HCT116 (cell line): ENCODE results near the gene STRN. TPM values are rescaled to one million over a fixed set of nuclear protein-coding genes. Genes with fewer than 3 reads are reported as not detected.

Experiments used
- ATAC-seq: fragments of 200-7000 bp; cut with Tn5 transposase; 2 replicates; pipeline ENCODE4 v1.9.1; 2020; ENCODE audit warnings: mild to moderate bottlenecking, moderate library complexity
- BruUV-seq: library from RNA; stranded (reverse); fragments of 400-500 nt; replicated peaks from 2 replicates; lab custom pipeline; 2021; lab: Mats Ljungman, UMichigan
- CTCF ChIA-PET: fragments of 300-600 bp; sonication (Branson Sonifier 250); formaldehyde crosslinking; loops from one replicate; lab custom pipeline; 2021; ENCODE audit warnings: antibody characterized with exemption; lab: Charles Lee
- POLR2A ChIA-PET: fragments of 300-600, 350-600 bp; sonication (Branson Sonifier 250); formaldehyde crosslinking; loops from one replicate; lab custom pipeline; 2021; ENCODE audit warnings: antibody characterized with exemption; lab: Charles Lee
- RAD21 ChIA-PET, 2 experiments: fragments of 300-600 bp; sonication (Branson Sonifier 250); formaldehyde crosslinking; loops; one replicate each; lab custom pipeline; 2023; ENCODE audit warnings: low total read pairs in 2 of 2; ENCODE audit not compliant: uncharacterized antibody in 2 of 2, unreplicated experiment in 2 of 2, low non-redundant PET in 1 of 2; lab: Charles Lee
- DNase-seq: peaks from one replicate; pipeline ENCODE4 v3.0.0-alpha.2; 2010; ENCODE audit warnings: low read depth, low spot score
- H2AFZ ChIP-seq: fragments of 200-600 bp; shearing (Covaris generic), sonication (generic); 2 replicates; pipeline ENCODE4 v1.6.1; 2017; ENCODE audit warnings: low read depth, mixed run types, mixed read lengths, antibody characterized with exemption, low read length; ENCODE audit not compliant: poor library complexity, severe bottlenecking
- H3K27ac ChIP-seq: 2 replicates; pipeline ENCODE4 v1.5.1; 2012; ENCODE audit warnings: low read depth, low read length
- H3K27me3 ChIP-seq: fragments of 200-600 bp; sonication (generic); 2 replicates; pipeline ENCODE4 v1.6.1; 2016; ENCODE audit warnings: mixed run types, low read length, mixed read lengths; ENCODE audit not compliant: insufficient read depth
- H3K36me3 ChIP-seq, 2 experiments: fragments of 200-500 bp in 1 of 2; fragments of 200-600 bp in 1 of 2; sonication (Bioruptor generic) in 1 of 2; sonication (generic) in 1 of 2; 2 replicates each; pipeline versions ENCODE4 v1.5.1 to v1.6.1; 2014 to 2016; ENCODE audit warnings: low read length in 2 of 2, inconsistent platforms in 1 of 2, mixed read lengths in 1 of 2, mixed run types in 1 of 2; ENCODE audit not compliant: insufficient read depth in 2 of 2, control insufficient read depth in 1 of 2
- H3K4me1 ChIP-seq, 2 experiments: fragments of 200-600 bp in 1 of 2; sonication (generic) in 1 of 2; 2 replicates each; pipeline versions ENCODE4 v1.5.1 to v1.6.1; 2012 to 2017; ENCODE audit warnings: low read length in 2 of 2, inconsistent platforms in 1 of 2, mild to moderate bottlenecking in 1 of 2, mixed read lengths in 1 of 2, mixed run types in 1 of 2, moderate library complexity in 1 of 2; ENCODE audit not compliant: insufficient read depth in 2 of 2, control insufficient read depth in 1 of 2
- H3K4me2 ChIP-seq: fragments of 200-600 bp; sonication (generic); 2 replicates; pipeline ENCODE4 v1.6.1; 2017; ENCODE audit warnings: mixed run types, low read length, mixed read lengths
- H3K4me3 ChIP-seq, 2 experiments: fragments of 200-600 bp in 1 of 2; sonication (generic) in 1 of 2; replicated peaks in 1 of 2; 2 replicates each; pipeline ENCODE4 v1.5.1; 2011 to 2016; ENCODE audit warnings: low read length in 2 of 2, control low read depth in 1 of 2, low read depth in 1 of 2, mild to moderate bottlenecking in 1 of 2, mixed read lengths in 1 of 2, mixed run types in 1 of 2
- H3K79me2 ChIP-seq: fragments of 200-600 bp; sonication (generic); 2 replicates; pipeline ENCODE4 v1.6.1; 2017; ENCODE audit warnings: mild to moderate bottlenecking, mixed run types, low read length, moderate library complexity, mixed read lengths; ENCODE audit not compliant: insufficient read depth
- H3K9ac ChIP-seq: fragments of 200-600 bp; sonication (generic); 2 replicates; pipeline ENCODE4 v1.6.1; 2016; ENCODE audit warnings: low read length, mixed read lengths
- H3K9me2 ChIP-seq: fragments of 200-600 bp; sonication (generic), shearing (Covaris generic); 2 replicates; pipeline ENCODE4 v1.6.1; 2017; ENCODE audit warnings: mixed run types, mild to moderate bottlenecking, moderate library complexity; ENCODE audit not compliant: insufficient read depth
- H3K9me3 ChIP-seq, 2 experiments: fragments of 200-500 bp in 1 of 2; fragments of 200-600 bp in 1 of 2; sonication (Bioruptor generic) in 1 of 2; sonication (generic) in 1 of 2; 2 replicates each; pipeline ENCODE4 v1.6.1; 2014 to 2017; ENCODE audit warnings: low read length in 2 of 2, mixed read lengths in 2 of 2, inconsistent platforms in 1 of 2, low read depth in 1 of 2, mild to moderate bottlenecking in 1 of 2, mixed run types in 1 of 2, moderate library complexity in 1 of 2; ENCODE audit not compliant: control insufficient read depth in 1 of 2, insufficient read depth in 1 of 2
- H4K20me1 ChIP-seq: fragments of 200-600 bp; sonication (generic), shearing (Covaris generic); 2 replicates; pipeline ENCODE4 v1.6.1; 2017; ENCODE audit warnings: mixed run types, mild to moderate bottlenecking, moderate library complexity; ENCODE audit not compliant: insufficient read depth
- CBX3 ChIP-seq: IDR thresholded peaks from 2 replicates; pipeline ENCODE4 v1.6.1; 2012; ENCODE audit warnings: low read depth
- EGR1 ChIP-seq: IDR thresholded peaks from 2 replicates; pipeline ENCODE4 v1.6.1; 2012; ENCODE audit warnings: low read depth
- ELF1 ChIP-seq: IDR thresholded peaks from 2 replicates; pipeline ENCODE4 v1.6.1; 2012; ENCODE audit warnings: low read depth, borderline replicate concordance
- EZH2 ChIP-seq: fragments of 200-600 bp; sonication (generic); IDR thresholded peaks from 2 replicates; pipeline ENCODE4 v1.6.1; 2017; ENCODE audit warnings: antibody characterized with exemption, mixed run types
- EZH2phosphoT487 ChIP-seq: fragments of 200-600 bp; IDR thresholded peaks from 2 replicates; pipeline ENCODE4 v1.6.1; 2018; ENCODE audit warnings: antibody characterized with exemption, borderline replicate concordance
- FOSL1 ChIP-seq: IDR thresholded peaks from 2 replicates; pipeline ENCODE4 v1.6.1; 2012; ENCODE audit warnings: low read depth
- JUND ChIP-seq: IDR thresholded peaks from 2 replicates; pipeline ENCODE4 v1.6.1; 2012
- POLR2AphosphoS5 ChIP-seq: IDR thresholded peaks from 2 replicates; pipeline ENCODE4 v1.6.1; 2011; ENCODE audit warnings: mild to moderate bottlenecking, low read depth, low read length, moderate library complexity
- RAD21 ChIP-seq: IDR thresholded peaks from 2 replicates; pipeline ENCODE4 v1.6.1; 2012; ENCODE audit warnings: low read depth, mild to moderate bottlenecking
- SP1 ChIP-seq: IDR thresholded peaks from 2 replicates; pipeline ENCODE4 v1.6.1; 2012; ENCODE audit warnings: low read depth
- SRF ChIP-seq: IDR thresholded peaks from 2 replicates; pipeline ENCODE4 v1.6.1; 2012; ENCODE audit warnings: low read depth
- TCF7L2 ChIP-seq: IDR thresholded peaks from 2 replicates; pipeline ENCODE4 v1.7.0; 2011; ENCODE audit warnings: borderline replicate concordance, inconsistent platforms; ENCODE audit not compliant: insufficient read depth, insufficient read length; ENCODE audit errors: extremely low read depth
- ZFX ChIP-seq: fragments of 450-650 bp; IDR thresholded peaks from 2 replicates; pipeline ENCODE4 v1.6.1; 2017
- ZNF274 ChIP-seq: fragments of 200-500 bp; sonication (Bioruptor generic); IDR thresholded peaks from 2 replicates; pipeline ENCODE4 v1.6.1; 2014; ENCODE audit warnings: mild to moderate bottlenecking, low read depth, low read length, inconsistent platforms
- intact Hi-C: fragments of 100-400 bp; cut with micrococcal nuclease; formaldehyde crosslinking; loops from 2 replicates; pipeline ENCODE4 v1.10.0; 2022
- total RNA-seq: library from RNA; stranded (reverse); gene quantifications from one replicate; pipeline ENCODE4 v1.2.1, GENCODE V29; 2021; ENCODE audit not compliant: unreplicated experiment
- TF ChIP-seq, protein P1 (sequence below), 3 experiments: fragments of 200-600 bp in 1 of 3; sonication (generic) in 1 of 3; IDR thresholded peaks in 2 of 3; conservative IDR thresholded peaks in 1 of 3; 2 replicates each; pipeline ENCODE4 v1.5.1; 2012 to 2017; ENCODE audit warnings: low read depth in 2 of 3, low read length in 2 of 3, antibody characterized with exemption in 1 of 3, borderline replicate concordance in 1 of 3, control low read depth in 1 of 3, mild to moderate bottlenecking in 1 of 3, mixed read lengths in 1 of 3, mixed run types in 1 of 3, moderate library complexity in 1 of 3; ENCODE audit not compliant: insufficient read depth in 1 of 3
- TF ChIP-seq, protein P2 (sequence below): IDR thresholded peaks from 2 replicates; pipeline ENCODE4 v1.6.1; 2011; ENCODE audit warnings: mild to moderate bottlenecking, low read length, moderate library complexity; ENCODE audit not compliant: insufficient replicate concordance; ENCODE audit errors: extremely low read depth

Gene STRN
- total RNA-seq, 1 experiment from 2014 or later, result 26.4 TPM

DNA sequence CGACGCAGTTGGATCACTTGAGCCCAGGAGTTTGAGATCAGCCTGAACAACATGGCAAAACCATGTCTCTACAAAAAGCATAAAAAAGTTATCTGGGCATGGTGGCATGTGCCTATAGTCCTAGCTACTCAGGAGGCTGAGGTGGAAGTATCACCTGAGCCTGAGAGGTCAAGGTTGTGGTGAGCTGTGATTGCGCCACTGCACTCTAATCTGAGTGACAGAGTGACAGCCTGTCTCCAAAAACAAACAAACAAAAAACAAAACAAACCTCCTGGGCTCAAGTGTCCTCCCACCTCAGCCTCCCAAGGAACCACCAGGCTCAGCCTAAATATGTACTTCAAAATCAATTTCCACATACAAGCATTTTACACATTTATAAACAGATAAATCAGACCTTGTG is 83.8 kb downstream of the STRN start:
- RAD21 ChIA-PET, result no interaction called here
- Histone ChIP-seq H3K9ac (no peak overlapping the region), H3K36me3 (peaks cover 0 to 6% of the 10 kb centered on the region in 2 experiments; a peak in 1 of 4 replicates), H3K9me2 (no peaks in the 10 kb centered on the region), H3K9me3 (no peaks in the 10 kb centered on the region), H3K4me3 (no peak overlapping the region), H4K20me1 (no peaks in the 10 kb centered on the region), H3K4me2 (no peak overlapping the region), H3K27ac (no peak overlapping the region), H3K4me1 (no peaks in the 10 kb centered on the region), H3K79me2 (no peaks in the 10 kb centered on the region), H2AFZ (no peak overlapping the region), H3K27me3 (no peaks in the 10 kb centered on the region)
- intact Hi-C loops, result no loop called here
- no TSS peak for BruUV-seq
- ATAC-seq (no peak), DNase-seq (no peak)
- POLR2A ChIA-PET, result no interaction called here
- TF ChIP-seq EZH2 (no peak), ZNF274 (no peak), SRF (no peak), ELF1 (no peak), EZH2phosphoT487 (no peak), ZFX (no peak), CBX3 (no peak), EGR1 (no peak), FOSL1 (no peak), RAD21 (no peak), POLR2AphosphoS5 (no peak), TCF7L2 (no peak), JUND (no peak), SP1 (no peak)
- TF ChIP-seq, protein P1, sequence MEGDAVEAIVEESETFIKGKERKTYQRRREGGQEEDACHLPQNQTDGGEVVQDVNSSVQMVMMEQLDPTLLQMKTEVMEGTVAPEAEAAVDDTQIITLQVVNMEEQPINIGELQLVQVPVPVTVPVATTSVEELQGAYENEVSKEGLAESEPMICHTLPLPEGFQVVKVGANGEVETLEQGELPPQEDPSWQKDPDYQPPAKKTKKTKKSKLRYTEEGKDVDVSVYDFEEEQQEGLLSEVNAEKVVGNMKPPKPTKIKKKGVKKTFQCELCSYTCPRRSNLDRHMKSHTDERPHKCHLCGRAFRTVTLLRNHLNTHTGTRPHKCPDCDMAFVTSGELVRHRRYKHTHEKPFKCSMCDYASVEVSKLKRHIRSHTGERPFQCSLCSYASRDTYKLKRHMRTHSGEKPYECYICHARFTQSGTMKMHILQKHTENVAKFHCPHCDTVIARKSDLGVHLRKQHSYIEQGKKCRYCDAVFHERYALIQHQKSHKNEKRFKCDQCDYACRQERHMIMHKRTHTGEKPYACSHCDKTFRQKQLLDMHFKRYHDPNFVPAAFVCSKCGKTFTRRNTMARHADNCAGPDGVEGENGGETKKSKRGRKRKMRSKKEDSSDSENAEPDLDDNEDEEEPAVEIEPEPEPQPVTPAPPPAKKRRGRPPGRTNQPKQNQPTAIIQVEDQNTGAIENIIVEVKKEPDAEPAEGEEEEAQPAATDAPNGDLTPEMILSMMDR (IDR thresholded peaks at IDR 0.05 in 2 of 3, conservative IDR thresholded peaks at IDR 0.05 in 1 of 3; ENCODE audit: borderline replicate concordance in 1 of 3, insufficient read depth in 1 of 3, low read depth in 2 of 3, low read length in 2 of 3), result no peak
- TF ChIP-seq, protein P2, sequence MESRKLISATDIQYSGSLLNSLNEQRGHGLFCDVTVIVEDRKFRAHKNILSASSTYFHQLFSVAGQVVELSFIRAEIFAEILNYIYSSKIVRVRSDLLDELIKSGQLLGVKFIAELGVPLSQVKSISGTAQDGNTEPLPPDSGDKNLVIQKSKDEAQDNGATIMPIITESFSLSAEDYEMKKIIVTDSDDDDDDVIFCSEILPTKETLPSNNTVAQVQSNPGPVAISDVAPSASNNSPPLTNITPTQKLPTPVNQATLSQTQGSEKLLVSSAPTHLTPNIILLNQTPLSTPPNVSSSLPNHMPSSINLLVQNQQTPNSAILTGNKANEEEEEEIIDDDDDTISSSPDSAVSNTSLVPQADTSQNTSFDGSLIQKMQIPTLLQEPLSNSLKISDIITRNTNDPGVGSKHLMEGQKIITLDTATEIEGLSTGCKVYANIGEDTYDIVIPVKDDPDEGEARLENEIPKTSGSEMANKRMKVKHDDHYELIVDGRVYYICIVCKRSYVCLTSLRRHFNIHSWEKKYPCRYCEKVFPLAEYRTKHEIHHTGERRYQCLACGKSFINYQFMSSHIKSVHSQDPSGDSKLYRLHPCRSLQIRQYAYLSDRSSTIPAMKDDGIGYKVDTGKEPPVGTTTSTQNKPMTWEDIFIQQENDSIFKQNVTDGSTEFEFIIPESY, result no peak
- CTCF ChIA-PET, result no interaction called here
